HL-60/S4 treated with phorbol 12-myristate 13-acetate at 8.2 ng/mL for 4 days and 3 days (cell line): ENCODE measurements around the gene BAZ2A.
"Not testable (repeated sequence)": the region's sequence is repeated elsewhere in the genome, so short reads cannot be mapped to it uniquely, and the experiment has no call there.

ENCODE experiments used
- in situ Hi-C: fragments of 300-500 bp; cut with MboI; formaldehyde crosslinking; loops from 2 replicates; pipeline ENCODE4 v1.15.0; 2022; ENCODE audit warnings: low sequenced_read_pairs

Gene BAZ2A

GRCh38 chr12:56630180-56630632 is at the start of gene BAZ2A:
BAZ2A (minus strand) TSS chr12:56630326; CDS start chr12:56617530, 12,796 bp downstream.
- in situ Hi-C loops: no loop called here

- in situ Hi-C loops: no loop called here
These were observed 48.7 kb upstream of the BAZ2A start for GRCh38 chr12:56678852-56679251.

- in situ Hi-C loops: no loop called here
These were observed 47.6 kb upstream of the BAZ2A start for GRCh38 chr12:56677680-56678079.

- in situ Hi-C loops: no loop called here
These were observed 46.9 kb upstream of the BAZ2A start for GRCh38 chr12:56676851-56677580.

GRCh38 chr12:56671608-56672007 is 41.5 kb upstream of the BAZ2A start:
- in situ Hi-C loops: no loop called here

- in situ Hi-C loops: no loop called here
These were observed 40.7 kb upstream of the BAZ2A start for GRCh38 chr12:56670836-56671235.

GRCh38 chr12:56668197-56668457 is 38.0 kb upstream of the BAZ2A start:
- in situ Hi-C loops: no loop called here

GRCh38 chr12:56661979-56662638 is 32.0 kb upstream of the BAZ2A start:
- in situ Hi-C loops: no loop called here

- in situ Hi-C loops: no loop called here
These were observed 31.4 kb upstream of the BAZ2A start for GRCh38 chr12:56661560-56661959.

- in situ Hi-C loops: no loop called here
These were observed 28.8 kb upstream of the BAZ2A start for GRCh38 chr12:56658921-56659320.

- in situ Hi-C loops: no loop called here
These were observed 27.6 kb upstream of the BAZ2A start for GRCh38 chr12:56657416-56658379.

- in situ Hi-C loops: not testable (repeated sequence)
These were observed 23.7 kb upstream of the BAZ2A start for GRCh38 chr12:56653781-56654180.

GRCh38 chr12:56648023-56648422 is 17.9 kb upstream of the BAZ2A start:
- in situ Hi-C loops: not testable (repeated sequence)

GRCh38 chr12:56645717-56646446 is 15.8 kb upstream of the BAZ2A start, which contains the start of gene ATP5F1B:
ATP5F1B (minus strand) TSS chr12:56645984; CDS start chr12:56645963, 21 bp downstream.
- in situ Hi-C loops: no loop called here

- in situ Hi-C loops: no loop called here
These were observed 15.1 kb upstream of the BAZ2A start for GRCh38 chr12:56645201-56645716.

GRCh38 chr12:56644654-56645053 is 14.5 kb upstream of the BAZ2A start:
- in situ Hi-C loops: no loop called here

- in situ Hi-C loops: no loop called here
These were observed 11.1 kb upstream of the BAZ2A start for GRCh38 chr12:56641219-56641618.

- in situ Hi-C loops: no loop called here
These were observed 7.5 kb upstream of the BAZ2A start for GRCh38 chr12:56637621-56638020.

- in situ Hi-C loops: no loop called here
These were observed 6.8 kb upstream of the BAZ2A start for GRCh38 chr12:56636675-56637540.
